Esophagus squamous epithelium (tissue), 4 donors: ENCODE results near the gene PLA2G15.

Experiments
- CTCF ChIP-seq, 6 experiments: fragments of 450-650 bp in 4 of 6; fragments of 200-600 bp in 2 of 6; sonication (generic) in 2 of 6; IDR thresholded peaks; one replicate each; pipeline ENCODE4 v1.5.1; 2016 to 2019; ENCODE audit warnings: antibody characterized with exemption in 6 of 6, mild to moderate bottlenecking in 4 of 6, moderate library complexity in 4 of 6
- POLR2A ChIP-seq, 4 donors: fragments of 450-650 bp; IDR thresholded peaks; one replicate each; pipeline ENCODE4 v1.6.1; 2017; ENCODE audit warnings: antibody characterized with exemption in 4 of 4, mild to moderate bottlenecking in 4 of 4, moderate library complexity in 3 of 4

- no peak for TF ChIP-seq POLR2A (IDR thresholded peaks at IDR 0.05)
- no peak for TF ChIP-seq CTCF (IDR thresholded peaks at IDR 0.05)
Measured at GRCh38 chr16:68259007-68259825, 14.0 kb downstream of the PLA2G15 start.
